ENCODE results near the gene CLCN7.

CLCN7 gene, protein sequence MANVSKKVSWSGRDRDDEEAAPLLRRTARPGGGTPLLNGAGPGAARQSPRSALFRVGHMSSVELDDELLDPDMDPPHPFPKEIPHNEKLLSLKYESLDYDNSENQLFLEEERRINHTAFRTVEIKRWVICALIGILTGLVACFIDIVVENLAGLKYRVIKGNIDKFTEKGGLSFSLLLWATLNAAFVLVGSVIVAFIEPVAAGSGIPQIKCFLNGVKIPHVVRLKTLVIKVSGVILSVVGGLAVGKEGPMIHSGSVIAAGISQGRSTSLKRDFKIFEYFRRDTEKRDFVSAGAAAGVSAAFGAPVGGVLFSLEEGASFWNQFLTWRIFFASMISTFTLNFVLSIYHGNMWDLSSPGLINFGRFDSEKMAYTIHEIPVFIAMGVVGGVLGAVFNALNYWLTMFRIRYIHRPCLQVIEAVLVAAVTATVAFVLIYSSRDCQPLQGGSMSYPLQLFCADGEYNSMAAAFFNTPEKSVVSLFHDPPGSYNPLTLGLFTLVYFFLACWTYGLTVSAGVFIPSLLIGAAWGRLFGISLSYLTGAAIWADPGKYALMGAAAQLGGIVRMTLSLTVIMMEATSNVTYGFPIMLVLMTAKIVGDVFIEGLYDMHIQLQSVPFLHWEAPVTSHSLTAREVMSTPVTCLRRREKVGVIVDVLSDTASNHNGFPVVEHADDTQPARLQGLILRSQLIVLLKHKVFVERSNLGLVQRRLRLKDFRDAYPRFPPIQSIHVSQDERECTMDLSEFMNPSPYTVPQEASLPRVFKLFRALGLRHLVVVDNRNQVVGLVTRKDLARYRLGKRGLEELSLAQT

DNA sequence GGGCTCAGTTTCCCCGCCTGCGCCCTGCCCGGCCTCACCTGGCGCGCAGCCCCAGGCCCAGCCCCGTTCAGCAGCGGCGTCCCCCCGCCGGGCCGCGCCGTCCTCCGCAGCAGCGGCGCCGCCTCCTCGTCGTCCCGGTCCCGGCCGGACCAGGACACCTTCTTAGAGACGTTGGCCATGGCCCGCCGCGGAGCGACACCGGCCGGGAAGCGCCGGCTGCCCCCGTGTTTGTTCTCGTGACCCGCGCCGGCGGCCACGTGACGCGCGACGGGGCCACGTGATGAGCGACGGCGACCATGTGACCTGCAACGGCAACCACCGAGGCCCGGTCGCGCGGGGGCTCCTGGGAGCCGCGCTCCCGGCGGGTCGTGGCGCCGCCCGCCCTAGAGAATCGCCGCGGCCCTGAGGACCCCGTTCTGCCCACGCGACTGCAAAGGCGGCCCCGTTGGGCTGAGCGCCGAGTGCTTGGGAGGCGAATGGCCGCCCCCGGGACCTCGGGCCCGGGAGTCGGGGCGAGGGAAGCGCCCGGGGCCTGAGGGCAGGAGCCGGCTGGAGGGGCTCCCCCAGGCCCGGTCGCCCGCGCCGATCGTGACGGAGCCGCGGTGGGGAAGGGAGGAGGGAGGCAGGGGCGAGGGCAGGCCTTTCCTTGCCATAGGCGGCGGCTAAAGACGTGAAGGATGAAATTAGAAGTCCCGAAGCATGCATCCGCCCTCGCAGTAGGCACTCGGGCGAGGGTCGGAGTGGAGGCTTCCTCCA is at the start of gene CLCN7:
Gene CLCN7, minus strand, starts transcription at position 233 of the 756 bp plus-strand sequence. Its CDS starts 54 bp downstream, at position 179.
- peak; percentile 21 for DNase-seq

DNA sequence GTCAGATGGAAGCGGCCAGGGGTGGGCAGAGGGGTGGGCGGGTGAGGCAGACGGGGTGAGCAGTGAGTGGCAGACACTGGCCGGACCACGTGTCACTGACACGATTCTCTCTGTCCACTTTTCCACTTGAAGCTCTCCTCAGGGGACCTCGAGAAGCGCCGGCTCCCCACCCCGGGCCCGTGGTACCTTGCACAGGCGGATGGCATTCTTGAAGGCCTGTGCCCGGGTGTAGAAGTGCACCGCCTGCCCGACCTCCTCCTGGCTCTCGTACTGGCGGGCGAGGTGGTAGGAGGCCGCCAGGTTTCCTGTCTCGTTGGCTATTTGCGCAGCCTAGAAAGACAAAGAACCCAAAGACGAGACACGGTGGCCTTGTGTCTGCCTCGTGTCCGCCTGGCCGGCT is 49.5 kb upstream of the CLCN7 start:
- DNase-seq: no peak

DNA sequence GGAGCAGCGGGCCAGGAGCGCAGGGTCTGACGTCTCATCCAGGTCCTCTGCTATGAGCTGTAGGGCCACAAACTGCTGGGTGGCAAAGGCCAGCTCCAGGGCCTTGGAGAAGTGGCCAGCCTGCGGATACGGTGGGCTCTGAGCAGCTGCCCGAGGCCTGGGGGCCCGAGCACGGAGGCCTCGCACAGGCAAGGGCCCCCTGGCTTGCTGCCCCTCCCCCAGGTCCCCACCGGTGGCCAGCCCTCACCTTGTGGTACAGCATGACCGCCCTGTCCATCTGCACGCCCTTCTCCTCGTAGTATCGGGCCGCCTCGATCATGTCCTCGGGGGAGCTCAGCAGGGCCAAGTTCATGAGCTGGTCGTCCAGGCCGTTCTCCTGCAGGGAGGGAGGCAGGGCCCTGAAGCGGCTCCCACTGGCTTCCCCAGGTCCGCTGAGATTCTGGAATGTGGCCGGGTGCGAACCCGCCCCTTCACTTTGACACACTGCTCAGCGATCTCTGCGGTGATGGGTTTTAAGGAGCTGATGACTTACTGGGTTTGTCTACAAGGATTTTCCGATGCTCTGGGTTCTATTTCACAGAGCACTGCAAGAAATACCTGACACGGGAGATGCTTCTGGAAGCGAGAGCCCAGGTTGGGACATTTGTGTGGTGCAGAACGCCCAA is 48.9 kb upstream of the CLCN7 start:
- no peak for DNase-seq

DNA sequence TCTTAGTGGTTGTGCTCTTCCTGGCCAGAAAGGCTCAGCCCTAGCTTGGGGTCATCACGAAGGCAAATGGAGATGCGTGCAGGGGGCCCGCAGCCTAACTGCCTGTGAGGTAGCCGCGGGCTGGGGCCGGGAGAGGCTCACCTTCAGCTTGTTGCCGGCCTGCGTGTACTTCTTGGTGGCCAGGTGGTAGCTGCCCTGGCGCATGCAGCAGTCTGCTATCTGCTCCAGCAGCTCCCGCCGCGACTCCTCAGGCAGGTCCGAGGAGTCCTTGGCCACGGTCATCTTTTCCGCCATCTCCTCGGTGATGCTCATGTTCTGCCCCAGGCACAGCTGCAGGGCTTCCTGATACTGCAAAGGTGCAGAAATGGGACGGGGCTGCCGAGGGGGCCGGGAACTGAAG is 45.6 kb upstream of the CLCN7 start:
- DNase-seq: no peak

DNA sequence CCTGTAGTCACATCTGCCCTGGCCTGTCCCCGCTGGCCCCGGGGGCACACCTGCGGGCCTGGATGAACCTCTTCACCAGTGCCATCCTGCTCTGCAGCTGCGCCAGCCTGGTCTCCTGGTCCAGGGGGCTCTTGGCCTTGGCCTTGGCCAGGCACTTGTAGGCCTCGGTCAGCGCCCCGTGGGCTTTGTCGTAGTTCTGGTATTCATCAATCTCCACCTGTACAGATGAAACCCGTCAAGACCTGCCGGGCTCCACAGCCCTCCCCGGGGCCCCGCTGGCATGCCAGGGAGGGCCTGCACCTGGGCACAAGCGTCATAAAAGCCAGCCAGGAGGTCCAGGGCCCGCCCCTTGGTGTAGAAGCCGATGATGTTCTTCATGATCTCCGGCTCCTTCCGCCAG is 45.0 kb upstream of the CLCN7 start:
- no peak for DNase-seq

DNA sequence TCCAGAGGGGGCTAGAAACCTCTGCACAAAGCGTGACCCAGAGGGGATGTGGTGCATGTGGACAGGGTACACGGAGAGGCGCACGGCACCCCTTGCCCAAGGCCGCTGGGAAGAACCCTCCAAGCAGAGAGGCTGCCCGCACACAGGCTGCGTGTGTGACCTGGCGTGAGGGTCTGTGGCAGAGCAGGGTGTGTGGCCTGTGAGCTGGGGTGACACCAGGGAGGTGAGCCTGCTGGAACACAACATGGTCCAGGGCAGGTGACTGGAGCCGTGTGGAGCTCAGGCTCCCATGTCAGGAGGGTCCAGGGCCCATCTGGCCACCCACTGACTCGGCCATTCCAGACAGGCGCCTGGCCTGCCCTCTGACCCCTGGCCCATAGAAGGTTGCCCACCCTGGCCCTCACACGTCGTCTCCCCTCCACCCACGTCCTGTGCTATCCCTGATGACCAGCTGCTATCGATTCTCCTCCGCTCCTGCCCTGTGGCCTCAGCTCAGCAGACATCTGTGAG is 43.9 kb upstream of the CLCN7 start:
- no peak for DNase-seq

DNA sequence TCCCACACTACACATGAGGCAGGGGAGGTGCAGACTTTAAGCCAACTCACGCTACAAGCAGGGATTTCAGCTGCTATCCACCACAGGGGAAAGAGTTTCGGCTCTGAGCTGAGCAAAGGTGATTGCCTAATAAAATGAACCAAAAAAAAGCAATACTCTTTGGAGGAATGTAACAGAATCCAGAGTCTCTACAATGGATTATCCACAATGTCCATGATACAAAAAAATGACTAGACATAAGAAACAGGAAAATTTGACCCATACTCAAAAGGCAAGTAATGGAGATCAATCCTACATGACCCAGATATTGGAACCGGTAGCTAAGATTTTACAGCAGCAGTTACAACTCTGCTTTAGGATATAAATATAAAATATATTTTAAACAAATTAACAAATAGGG is 39.7 kb upstream of the CLCN7 start:
- DNase-seq: no peak

DNA sequence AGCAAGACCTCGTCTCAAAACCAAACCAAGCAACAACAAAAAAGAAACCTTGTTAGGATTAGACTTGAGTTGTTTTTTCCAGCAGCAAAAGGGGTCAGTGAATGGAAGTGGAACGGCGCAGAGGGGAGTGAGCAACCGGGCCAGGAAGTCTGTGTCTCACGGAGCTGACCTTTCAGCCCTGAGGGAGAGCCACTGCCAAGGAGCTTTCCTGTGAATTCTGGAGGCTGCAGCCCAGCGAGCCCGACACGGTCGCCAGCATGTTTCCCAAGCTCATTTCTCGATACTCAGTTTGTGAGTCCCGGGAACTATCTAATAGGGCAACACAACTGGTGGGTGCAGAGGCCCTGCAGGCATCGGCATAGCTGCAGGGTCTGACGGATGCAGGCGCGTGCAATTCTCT is 37.9 kb upstream of the CLCN7 start:
- no peak for DNase-seq

DNA sequence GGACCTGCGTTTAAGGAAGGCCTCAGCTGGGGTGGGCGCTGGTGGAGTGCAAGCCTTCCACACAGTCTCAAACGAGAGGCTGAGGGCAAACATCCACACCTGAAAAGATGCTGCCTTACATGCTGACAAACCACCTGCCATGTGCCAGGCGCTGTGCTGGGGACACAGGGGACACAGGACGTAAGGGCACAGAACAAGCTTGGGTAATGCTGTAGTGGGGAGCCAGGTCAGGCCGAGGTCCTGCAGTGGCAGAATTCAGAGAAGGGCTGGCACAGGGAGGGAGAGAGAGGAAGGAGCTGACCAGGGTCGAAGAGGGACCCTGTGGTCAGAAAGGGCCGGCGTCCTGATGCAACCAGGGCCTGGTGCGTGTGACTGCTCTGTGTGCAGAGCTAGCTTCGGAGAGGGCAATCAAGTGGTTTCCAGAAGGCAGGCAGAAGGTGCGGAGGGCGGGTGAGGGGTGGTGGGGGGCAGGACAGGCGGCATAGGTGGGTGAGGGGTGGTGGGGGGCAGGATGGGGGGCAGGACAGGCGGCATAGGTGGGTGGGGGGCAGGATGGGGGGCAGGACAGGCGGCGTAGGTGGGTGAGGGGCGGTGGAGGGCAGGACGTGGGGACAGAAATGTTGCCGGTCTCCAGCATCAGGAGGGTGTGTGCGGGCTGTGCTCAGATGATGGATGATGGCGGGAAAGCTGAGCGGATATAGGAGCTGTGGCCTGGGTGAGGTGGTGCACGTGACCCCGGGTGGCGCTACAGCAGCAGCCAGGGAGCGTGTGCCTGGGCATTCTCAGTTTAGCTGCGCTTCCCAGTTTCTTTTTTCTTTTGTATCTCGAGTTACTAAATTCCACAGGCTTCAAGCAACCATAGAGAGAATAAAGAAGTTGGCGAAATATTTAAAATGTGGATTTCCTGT is 37.1 kb upstream of the CLCN7 start:
- no peak for DNase-seq

DNA sequence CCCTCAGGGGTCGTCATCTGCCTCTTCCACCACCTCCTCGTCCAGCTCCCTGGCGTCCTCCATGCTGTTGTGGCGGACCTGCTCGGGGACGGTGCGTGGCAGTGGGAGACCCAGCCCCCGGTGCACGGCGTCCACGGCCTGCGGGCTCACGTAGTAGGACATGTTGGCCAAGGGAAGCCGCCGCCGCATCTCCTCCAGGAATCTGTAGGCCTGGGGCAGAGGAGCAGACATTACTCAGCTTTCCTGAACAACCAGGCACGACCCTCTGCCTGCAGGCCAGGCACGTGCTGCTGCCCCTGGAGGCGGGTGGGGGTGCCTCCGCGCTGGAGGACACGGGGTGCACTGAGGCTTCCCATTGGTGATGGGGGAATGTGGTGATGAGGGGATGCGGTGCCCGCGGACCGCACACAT is 36.1 kb upstream of the CLCN7 start:
- no peak for DNase-seq

DNA sequence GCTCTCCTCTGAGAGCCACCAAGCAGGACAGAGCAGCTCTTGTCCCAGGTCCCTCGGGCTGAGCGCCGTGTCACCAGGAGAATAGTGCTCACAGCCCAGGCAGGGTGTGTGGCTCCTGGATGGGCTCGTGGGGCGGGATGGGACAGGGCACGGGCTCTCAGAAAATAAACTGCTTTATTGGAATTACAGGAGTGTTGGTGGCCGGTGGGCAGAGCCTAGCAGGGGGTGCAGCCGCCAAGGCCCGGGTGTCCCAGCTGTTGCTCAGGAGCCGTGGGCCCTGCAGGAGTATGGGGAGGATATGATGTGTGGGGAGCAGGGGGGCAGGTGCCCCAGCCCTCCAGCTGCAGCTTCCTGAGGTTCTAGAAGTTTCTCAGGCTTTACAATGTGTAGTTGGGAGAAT is 35.4 kb upstream of the CLCN7 start:
- no peak for DNase-seq

DNA sequence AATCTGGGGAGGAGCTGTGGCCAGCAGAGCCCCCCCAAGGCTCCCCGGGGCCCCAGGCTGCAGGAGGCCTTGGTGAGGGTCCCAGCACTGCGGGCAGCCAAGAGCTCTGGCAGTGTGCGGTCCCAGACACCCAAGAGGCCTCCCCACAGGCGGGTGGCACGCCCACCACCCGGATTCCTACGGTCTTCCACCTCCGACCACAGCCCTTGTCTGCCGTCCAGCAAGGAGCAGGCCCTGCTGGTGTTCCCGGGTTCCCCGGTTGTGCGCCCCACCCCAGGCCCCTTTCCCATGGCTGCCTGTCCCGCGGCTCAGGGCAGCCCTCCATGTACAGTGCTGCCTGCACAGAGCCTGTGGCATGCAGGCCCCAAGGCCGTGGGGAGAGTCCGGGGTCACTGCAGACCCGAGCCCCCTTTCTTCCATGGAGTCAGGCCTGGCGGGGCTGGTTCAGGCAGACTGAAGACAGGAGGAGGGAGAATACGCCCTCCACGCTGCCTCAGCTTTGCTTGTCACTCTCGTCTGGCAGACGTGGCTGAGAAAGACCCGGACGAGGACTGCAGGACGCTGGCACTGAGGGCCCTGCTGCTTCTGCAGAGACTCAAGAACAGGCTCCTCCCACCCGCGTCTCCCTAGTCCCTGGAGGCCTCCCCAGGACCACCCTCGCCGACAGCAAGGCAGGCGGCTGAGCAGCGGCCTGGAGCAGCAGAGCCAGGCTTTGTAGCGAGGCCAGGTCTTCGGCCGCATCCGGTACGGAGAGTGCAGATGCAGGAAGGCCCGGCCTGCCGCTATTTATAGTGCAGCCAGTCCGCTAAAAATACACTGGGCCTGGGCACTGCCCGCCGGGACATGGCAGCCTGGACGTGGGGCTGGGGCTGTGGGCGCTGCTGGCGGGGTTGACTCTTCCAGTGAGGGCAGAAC is 34.7 kb upstream of the CLCN7 start:
- DNase-seq: no peak

DNA sequence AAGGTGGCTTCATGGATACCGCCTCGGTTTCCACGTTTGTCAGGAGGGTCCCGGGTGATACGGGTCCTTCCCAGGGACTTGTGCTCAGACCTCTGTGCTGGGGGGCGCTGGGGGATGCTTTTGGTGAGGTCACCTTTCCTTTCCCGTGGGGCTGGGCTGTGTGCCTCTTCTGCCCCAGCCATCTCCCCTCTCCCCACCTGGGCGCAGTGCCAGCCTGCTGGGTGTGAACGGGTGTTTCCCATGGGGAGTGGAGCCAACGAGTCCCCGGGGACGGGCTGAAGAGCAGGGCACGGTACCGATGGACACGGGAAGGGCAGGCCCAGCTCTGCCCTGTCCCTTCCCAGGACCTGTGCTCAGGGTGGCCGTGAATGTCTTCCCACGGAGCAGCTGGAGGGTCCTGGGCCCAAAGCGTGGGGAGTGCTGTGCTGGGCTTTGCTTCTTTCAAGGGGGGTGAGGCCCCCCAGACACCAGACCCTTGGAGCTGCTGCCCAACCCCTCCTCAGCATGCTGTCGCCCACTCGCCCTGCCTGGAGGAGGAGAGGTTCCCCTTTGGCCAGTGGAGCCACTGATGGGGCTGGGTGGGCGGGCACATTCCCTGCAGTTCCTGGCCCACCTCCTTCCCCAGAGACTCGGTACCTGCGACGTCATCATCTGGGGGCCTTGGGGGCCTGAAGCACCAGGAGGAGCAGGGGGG is 33.8 kb upstream of the CLCN7 start:
- DNase-seq: no peak

DNA sequence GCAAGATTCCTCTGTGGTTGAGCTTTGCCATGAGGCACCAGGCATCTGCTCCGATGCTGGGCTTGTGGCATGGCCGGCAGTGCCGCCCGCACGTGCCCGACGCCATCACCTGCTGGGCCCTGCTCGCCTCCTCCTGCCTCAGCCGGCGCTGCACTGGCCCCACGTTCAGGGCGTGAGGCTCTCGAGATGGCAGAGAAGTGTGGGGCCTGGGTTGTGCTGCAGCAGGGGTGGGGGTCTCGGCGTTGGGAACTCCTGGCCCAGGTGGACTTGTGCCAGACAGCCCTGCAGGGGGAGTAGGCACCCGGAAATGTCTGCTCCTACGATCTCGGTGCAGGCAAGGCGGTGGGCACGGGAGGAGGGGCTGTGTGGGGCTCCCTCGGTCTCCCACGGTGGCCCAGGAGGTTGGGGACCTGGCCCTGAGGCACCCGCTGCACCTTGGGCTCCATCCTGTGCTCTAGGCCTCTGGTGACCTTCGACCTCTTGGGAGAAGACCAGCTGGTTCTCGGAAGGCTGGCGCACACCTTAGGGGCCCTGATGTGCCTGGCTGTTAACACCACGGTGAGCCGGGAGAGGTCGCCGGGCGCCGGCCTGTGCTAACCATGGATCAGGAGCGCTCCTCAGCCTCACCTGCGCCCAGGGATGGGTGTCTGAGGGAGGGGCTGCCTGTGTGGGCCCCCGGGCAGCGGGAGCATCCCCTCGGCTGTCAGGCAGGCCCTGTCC is 31.8 kb upstream of the CLCN7 start:
- no peak for DNase-seq

DNA sequence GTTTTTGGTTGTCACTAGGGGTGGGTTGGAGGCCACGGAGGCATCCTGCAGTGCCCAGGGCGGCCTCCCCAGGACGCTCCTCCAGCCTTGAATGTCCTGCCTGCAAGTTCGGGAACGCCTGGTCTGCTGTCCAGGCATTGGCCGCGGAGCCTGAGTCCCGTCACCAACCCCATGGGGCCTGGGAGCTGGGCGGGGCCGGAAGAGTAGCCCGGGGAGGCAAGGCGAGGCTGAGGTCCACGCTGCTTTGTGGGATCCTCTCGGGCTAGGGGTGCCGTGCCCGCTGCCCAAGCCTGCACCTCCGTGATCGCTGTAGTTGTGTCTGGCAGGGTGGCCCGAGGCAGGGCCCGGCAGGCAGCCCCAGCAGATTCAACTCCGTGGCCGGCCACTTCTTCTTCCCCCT is 31.1 kb upstream of the CLCN7 start:
- no peak for DNase-seq

DNA sequence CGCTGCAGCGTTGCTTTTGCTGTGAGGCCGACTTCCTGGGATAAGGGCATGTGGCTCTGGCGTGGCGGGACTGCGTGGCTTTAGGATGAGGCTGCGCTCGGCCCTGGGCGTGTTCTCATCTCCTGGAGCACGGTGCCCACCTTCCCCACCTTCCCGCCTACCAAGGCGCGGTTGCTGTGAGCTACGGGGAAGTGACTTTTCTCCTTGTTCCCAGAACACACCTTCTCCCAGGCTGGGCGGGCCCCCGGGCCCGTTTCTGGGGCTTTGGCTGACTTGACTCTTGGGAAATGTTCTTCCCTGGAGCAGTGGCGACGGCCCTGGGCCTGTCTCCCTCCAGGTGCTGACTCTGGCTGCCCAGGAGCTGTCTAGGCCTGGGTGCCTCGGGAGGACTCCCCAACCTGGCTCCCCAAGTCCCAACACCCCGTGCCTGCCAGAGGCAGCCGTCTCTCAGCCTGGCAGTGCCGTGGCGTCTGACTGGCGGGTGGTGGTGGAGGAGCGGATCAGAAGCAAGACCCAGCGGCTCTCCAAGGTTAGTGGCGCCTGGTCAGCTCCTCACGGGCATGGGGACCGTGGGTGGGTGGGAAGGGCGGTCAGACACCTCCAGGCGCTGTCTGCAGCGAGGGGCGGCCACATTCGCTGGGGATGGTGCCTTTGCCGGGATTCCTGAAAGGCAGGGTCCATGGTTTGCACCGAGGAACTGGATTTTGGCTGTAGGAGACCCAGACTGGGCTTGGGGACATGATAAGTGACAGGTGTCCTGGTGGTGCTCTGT is 30.4 kb upstream of the CLCN7 start:
- no peak for DNase-seq

DNA sequence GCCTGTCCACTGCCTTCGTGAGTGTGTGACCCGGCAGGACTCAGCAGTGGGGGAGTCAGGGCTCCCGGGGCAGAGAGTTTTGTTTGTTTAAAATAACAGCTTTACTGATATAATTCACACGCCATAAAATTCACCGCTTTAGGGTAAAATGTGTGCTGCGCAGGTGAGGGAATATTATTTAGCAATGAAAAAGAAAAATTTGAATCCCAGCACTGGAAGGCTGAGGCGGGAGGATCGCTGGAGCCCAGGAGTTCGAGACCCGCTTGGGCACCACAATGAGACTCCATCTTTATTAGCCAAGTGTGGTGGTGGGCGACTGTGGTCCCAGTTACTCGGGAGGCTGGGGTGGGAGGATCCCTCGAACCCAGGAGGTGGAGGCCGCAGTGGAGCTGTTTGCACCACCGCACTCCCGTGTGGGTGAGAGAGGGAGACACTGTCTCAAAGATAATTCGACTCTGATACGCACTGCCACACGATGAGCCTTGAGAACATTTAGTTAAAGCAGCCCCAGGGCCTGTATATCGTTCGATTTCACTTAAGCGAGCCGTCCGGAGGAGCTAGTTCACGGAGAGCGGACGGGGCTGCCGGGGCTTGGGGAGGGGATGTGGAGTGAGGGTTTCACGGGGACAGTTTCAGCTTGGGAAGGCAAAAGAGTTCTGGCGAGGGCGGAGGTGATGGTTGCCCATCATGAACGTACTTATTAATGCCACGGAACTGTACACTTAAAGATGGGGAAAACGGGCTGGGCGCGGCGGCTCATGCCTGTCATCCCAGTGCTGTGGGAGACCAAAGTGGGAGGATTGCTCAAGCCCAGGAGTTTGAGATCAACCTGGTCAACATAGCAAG is 28.5 kb upstream of the CLCN7 start:
- no peak for DNase-seq

All from NCI-H774 (cell line).